Measurements from ENCODE around the gene RPN2. TPM values are rescaled to one million over a fixed set of nuclear protein-coding genes. Genes with fewer than 3 reads are reported as not detected.

RPN2 gene
- total and polyA plus RNA-seq, 2 donors (not counting 3 experiments of a cell fraction or from before 2014, with no cell fraction given), result 283 to 530 TPM

DNA sequence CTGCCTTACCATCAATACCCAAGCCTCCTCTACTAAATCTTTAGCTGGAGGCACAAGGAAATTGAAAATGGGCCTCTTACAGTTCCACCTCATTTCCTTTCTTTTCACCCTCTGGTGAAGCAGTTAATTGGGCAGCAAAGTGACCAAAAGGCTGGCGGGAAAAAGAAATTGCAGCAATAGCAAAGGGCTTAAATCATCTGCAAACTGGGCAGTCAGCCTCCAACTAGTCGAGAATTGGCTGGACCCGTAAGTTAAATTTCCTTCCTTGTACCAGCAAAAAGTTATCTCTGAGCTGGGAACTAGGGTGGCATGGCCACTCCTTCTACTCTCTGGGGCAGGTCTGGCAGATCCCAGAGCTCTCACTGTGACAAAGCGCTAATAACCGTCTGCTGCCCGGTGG is 49.0 kb downstream of the RPN2 start:
- no peak for TF ChIP-seq CTCF (IDR thresholded peaks at IDR 0.05; ENCODE audit: extremely low read depth in 1 of 2, insufficient read depth in 1 of 2, low read depth in 1 of 2, low read length in 2 of 2)
- TF ChIP-seq, protein P1, sequence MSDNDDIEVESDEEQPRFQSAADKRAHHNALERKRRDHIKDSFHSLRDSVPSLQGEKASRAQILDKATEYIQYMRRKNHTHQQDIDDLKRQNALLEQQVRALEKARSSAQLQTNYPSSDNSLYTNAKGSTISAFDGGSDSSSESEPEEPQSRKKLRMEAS (IDR thresholded peaks at IDR 0.05; ENCODE audit: insufficient read depth, insufficient read length), result no peak
- TF ChIP-seq POLR2A (IDR thresholded peaks at IDR 0.05; ENCODE audit: low read depth, low read length), result no peak
- no peak for TF ChIP-seq FOS (IDR thresholded peaks at IDR 0.05; ENCODE audit: borderline replicate concordance, insufficient read depth, low read length)
- no peak for TF ChIP-seq EZH2 (IDR thresholded peaks at IDR 0.05; ENCODE audit: borderline replicate concordance, low read depth, low read length, severe bottlenecking)
- TF ChIP-seq GATA2 (IDR thresholded peaks at IDR 0.05; ENCODE audit: insufficient read depth, insufficient read length, low read depth, low read length), result no peak
- no peak for TF ChIP-seq MYC (IDR thresholded peaks at IDR 0.05; ENCODE audit: low read depth, low read length)
- TF ChIP-seq JUN (IDR thresholded peaks at IDR 0.05; ENCODE audit: borderline replicate concordance, insufficient read depth, insufficient read length, low read depth), result no peak
- no peak for TF ChIP-seq POLR2AphosphoS5 (IDR thresholded peaks at IDR 0.05; ENCODE audit: insufficient read depth, low read depth, low read length)
- no peaks in the 10 kb centered on the region for H4K20me1 ChIP-seq (replicated peaks; ENCODE audit: control insufficient read depth, extremely low read depth, insufficient read depth, low read length)
- H2AFZ ChIP-seq (ENCODE audit: low read depth, low read length), result no peak overlapping the region
- H3K9ac ChIP-seq (replicated peaks; ENCODE audit: extremely low read depth, insufficient read depth, low read length), result no peak overlapping the region
- FAIRE-seq, result no peak
- POLR2A ChIA-PET, result no interaction called here
- H3K9me1 ChIP-seq (replicated peaks; ENCODE audit: control insufficient read depth, extremely low read depth, insufficient read depth, low read length), result no peaks in the 10 kb centered on the region
- no peak overlapping the region for H3K27ac ChIP-seq (ENCODE audit: insufficient read depth, low read depth, low read length)
- no TSS peak for BruUV-seq (replicated peaks)
- H3K4me3 ChIP-seq (replicated peaks in 1 of 3; ENCODE audit: insufficient read depth in 1 of 3, low read depth in 1 of 3, low read length in 3 of 3), result no peak overlapping the region
- peaks cover 49 to 58% of the 10 kb centered on the region in 2 experiments for H3K36me3 ChIP-seq (ENCODE audit: control insufficient read depth in 2 of 2, extremely low read depth in 1 of 2, insufficient read depth in 2 of 2, low read length in 2 of 2)
- no peaks in the 10 kb centered on the region for H3K79me2 ChIP-seq (ENCODE audit: control insufficient read depth, insufficient read depth, low read length)
- H3K4me1 ChIP-seq (ENCODE audit: control insufficient read depth, extremely low read depth, insufficient read depth, low read length), result no peaks in the 10 kb centered on the region
- CTCF ChIA-PET, result interaction anchor here (2.1 kb wide), 1 partner anchor 33 kb away, joined by 7 read pairs; no protein-coding TSS in a partner anchor
- H3K27me3 ChIP-seq (ENCODE audit: control insufficient read depth in 2 of 2, insufficient read depth in 2 of 2, low read length in 2 of 2), result no peaks in the 10 kb centered on the region
- intact Hi-C loops (cut with micrococcal nuclease) (no loop called here), dilution Hi-C loops (cut with MboI; ENCODE audit: extremely low pct_ligation_motif_present, low sequenced_read_pairs) (no loop called here)
- no peak for DNase-seq (ENCODE audit: low read depth, low spot score)
- H3K4me2 ChIP-seq (ENCODE audit: insufficient read depth, low read length), result no peak overlapping the region
- no peaks in the 10 kb centered on the region for H3K9me3 ChIP-seq (replicated peaks; ENCODE audit: control insufficient read depth, insufficient read depth, low read length)
